ENCODE results near the gene ADAM15.

- TF ChIP-seq ZBTB21 (tag by site-specific recombination; IDR thresholded peaks at IDR 0.05): no peak
- TF ChIP-seq CTCF (tag by site-specific recombination; IDR thresholded peaks at IDR 0.05): no peak
- no peak for TF ChIP-seq ZNF324 (tag by site-specific recombination; IDR thresholded peaks at IDR 0.05)
- TF ChIP-seq SCRT2 (tag by site-specific recombination; IDR thresholded peaks at IDR 0.05): no peak
- no peak for TF ChIP-seq ZNF280C (tag by site-specific recombination; IDR thresholded peaks at IDR 0.05)
- TF ChIP-seq ELK4 (IDR thresholded peaks at IDR 0.05; ENCODE audit: borderline replicate concordance, low read depth, low read length): no peak
- no peak for TF ChIP-seq TCF7L2 (IDR thresholded peaks at IDR 0.05; ENCODE audit: borderline replicate concordance, low read depth, low read length)
- TF ChIP-seq ZNF211 (tag by site-specific recombination; IDR thresholded peaks at IDR 0.05; ENCODE audit: low read depth): no peak
- TF ChIP-seq ZNF274 (IDR thresholded peaks at IDR 0.05; ENCODE audit: low read length): no peak
- TF ChIP-seq ZNF274 (tag by site-specific recombination; IDR thresholded peaks at IDR 0.05; ENCODE audit: borderline replicate concordance): no peak
- no peak for TF ChIP-seq YY1 (tag by site-specific recombination; IDR thresholded peaks at IDR 0.05)
- no peak for TF ChIP-seq HIC1 (tag by site-specific recombination; IDR thresholded peaks at IDR 0.05)
- no peak for TF ChIP-seq ZBTB7A (tag by site-specific recombination; IDR thresholded peaks at IDR 0.05; ENCODE audit: low read depth)
- TF ChIP-seq ZNF10 (tag by site-specific recombination; IDR thresholded peaks at IDR 0.05): no peak
- no peak for TF ChIP-seq ZNF785 (tag by site-specific recombination; IDR thresholded peaks at IDR 0.05)
Measured at GRCh38 chr1:155006601-155007101, 44.5 kb upstream of the ADAM15 start.

All from HEK293 (cell line).